Activated CD4-positive, alpha-beta T cell treated with anti-CD3 and anti-CD28 coated beads, Interleukin-2, Interleukin-6, amounts not matched to agents 100 ng/mL and 50 ng/mL, durations not matched to agents 16 hours and 8 hours (primary cell): ENCODE data around the gene PPP3R1.

Experiments
- DNase-seq: peaks from one replicate; pipeline ENCODE4 v3.0.0-alpha.2; 2020

Gene PPP3R1, protein sequence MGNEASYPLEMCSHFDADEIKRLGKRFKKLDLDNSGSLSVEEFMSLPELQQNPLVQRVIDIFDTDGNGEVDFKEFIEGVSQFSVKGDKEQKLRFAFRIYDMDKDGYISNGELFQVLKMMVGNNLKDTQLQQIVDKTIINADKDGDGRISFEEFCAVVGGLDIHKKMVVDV

DNA sequence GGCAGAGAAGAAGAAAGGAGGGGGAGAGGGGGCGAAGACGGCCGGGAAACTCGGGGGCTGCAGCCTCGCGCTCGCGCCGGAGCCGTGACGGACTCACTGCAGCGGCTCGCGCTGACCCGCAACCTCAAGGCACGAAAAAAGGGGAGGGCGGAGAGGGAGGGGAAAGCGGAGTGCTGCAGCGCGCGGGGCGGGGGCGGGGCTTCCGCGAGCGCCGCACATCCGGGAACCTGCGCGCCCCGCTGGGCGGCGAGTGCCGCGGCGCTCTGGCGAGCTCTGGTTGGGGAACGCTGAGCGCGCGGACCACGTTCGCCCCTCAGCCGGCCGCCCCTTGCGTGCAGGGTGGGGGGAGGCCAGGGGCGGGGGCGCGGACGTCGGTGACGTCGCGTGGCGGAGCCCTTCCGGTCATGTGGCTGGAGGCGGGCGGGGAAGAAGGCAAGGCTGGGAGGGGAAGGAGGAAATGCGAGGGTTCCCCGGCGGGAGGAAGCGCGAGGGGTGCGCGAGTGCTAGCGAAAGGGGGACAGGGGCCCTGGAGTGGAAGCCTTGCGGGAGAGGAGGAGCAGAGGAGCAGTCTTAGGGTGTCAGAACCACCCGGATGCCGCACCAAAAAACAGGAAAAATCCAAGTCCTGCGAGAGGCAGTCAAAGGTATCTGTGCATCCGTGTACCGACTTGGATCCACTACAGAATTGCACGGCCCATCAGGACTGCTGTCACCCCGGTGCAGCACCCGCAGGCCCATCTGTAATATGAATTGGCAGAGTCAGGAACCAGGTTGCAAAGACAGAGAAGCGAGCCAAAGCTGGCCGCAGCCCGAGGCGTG lies at the start of gene PPP3R1:
TSS of gene PPP3R1 (minus strand) at position 133 of the 819 bp plus-strand sequence. CDS start 405 bp downstream, outside the sequence.
- peak; percentile 97 for DNase-seq

DNA sequence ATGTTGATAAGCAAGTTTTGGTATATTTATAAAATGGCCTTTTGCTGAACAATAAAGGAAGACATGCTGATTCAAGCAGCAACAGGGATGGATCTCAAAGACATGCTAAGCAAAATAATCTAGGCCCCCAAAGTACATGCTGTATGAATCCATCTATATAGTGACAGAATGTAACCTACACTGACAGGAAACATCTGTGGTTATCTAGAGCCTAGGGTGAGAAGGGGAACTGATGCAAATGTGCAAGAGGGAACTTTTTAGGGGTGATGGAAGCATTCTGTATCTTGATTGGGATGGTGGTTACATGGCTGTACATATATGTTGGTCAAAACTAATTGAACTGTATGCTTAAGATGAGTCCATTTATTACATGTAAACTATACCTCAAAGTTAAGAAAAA lies 43.2 kb upstream of the PPP3R1 start:
- DNase-seq: no peak

GRCh38 chr2:68294913-68295312 lies 42.6 kb upstream of the PPP3R1 start:
- DNase-seq: no peak

GRCh38 chr2:68294187-68294586 lies 41.9 kb upstream of the PPP3R1 start:
- DNase-seq: no peak

GRCh38 chr2:68293755-68294154 lies 41.4 kb upstream of the PPP3R1 start:
- no peak for DNase-seq

- no peak for DNase-seq
These were observed 40.7 kb upstream of the PPP3R1 start for GRCh38 chr2:68293024-68293423.

DNA sequence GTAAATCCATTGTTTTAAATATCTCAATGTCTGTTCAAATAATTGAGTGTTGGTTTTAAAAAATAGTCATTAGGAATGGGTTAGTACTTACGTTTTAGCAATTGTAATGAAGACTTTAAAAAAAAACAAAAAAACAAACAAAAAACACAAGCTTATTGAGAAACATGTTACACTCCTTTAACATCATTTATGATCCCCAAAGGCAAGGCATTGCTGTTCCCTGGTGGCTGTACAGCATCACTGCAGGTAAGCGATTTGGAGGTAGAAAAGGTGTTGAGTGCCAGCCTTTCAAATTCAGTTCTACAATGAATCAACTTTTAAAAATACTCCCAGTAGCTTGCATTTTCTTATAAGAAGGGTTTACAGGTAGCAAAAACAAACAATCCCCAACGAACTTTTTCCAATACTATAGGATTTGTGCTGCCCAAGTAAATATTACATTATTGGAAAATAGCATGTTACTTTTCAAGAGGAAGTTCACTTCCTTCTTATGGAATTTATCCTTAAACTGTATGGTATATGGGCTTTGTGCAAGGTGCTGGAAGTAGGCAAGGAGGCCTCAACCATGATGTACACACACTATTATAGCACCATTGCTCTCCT lies 39.9 kb upstream of the PPP3R1 start:
- DNase-seq: peak; percentile 47

GRCh38 chr2:68291314-68291713 lies 39.0 kb upstream of the PPP3R1 start:
- DNase-seq: no peak

- no peak for DNase-seq
These were observed 38.6 kb upstream of the PPP3R1 start for GRCh38 chr2:68290901-68291300.

- no peak for DNase-seq
These were observed 35.5 kb upstream of the PPP3R1 start for GRCh38 chr2:68287580-68288441.

- DNase-seq: no peak
These were observed 32.6 kb upstream of the PPP3R1 start for GRCh38 chr2:68284896-68285295.

- DNase-seq: no peak
These were observed 31.1 kb upstream of the PPP3R1 start for GRCh38 chr2:68283419-68283812.

GRCh38 chr2:68282811-68283418 lies 30.6 kb upstream of the PPP3R1 start:
- peak; percentile 45 for DNase-seq

- no peak for DNase-seq
These were observed 28.5 kb upstream of the PPP3R1 start for GRCh38 chr2:68280796-68281195.

- no peak for DNase-seq
These were observed 28.0 kb upstream of the PPP3R1 start for GRCh38 chr2:68280348-68280747.

DNA sequence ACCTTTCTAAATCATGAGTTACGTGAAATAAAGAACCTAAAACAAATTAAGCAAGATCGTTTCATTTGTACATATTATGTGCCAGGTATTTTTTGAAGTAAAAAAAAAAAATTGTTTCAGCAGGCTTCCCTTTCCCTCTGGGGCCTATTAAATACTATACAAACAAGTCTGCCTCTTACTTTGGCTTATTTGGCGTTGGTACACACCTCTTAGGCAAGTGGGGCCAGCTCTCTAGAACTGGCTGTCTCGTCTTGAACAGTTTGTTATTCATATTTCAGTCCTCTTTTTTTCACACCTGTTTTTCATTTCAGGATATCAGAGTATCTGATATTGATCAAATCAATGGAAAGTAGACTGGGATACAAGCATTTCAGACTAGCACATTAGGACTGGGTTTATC lies 27.4 kb upstream of the PPP3R1 start:
- no peak for DNase-seq

DNA sequence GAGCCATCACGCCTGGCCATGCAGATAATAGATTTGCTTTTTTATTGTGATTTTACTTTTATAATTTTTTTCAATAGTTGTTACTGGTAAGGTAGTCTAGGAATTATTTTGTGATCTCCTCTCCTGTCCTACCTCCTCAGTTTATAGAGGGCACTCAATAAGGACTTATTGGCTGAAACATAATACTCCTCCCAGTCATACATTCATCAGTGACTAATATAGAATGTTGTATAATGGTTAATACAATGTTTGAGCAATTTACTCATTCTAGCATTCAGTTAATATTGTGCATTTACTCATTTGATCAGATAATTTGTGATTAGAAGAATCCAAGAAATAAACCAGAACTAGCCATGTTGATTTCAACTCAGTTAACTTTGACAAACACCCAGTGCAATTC lies 25.8 kb upstream of the PPP3R1 start:
- no peak for DNase-seq

DNA sequence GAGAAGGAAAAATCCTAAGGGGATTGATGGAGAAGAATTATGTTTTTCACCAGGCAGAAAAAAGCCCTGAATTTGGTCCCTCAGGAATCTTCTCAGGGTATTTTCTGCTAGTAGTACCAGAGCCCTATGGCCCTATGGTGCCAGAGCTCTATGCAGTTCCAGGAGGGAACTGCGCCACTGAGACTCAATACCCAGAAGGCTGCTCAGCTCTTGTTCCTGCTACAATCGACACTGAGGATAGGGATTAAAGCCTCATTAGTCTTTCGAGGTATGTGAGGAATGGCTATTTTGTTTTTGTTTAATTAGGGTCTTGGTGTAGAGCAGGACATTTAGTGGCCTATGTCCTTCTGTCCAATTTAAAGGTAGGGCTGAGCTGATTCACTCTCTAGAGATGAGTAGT lies 21.7 kb upstream of the PPP3R1 start:
- DNase-seq: no peak

DNA sequence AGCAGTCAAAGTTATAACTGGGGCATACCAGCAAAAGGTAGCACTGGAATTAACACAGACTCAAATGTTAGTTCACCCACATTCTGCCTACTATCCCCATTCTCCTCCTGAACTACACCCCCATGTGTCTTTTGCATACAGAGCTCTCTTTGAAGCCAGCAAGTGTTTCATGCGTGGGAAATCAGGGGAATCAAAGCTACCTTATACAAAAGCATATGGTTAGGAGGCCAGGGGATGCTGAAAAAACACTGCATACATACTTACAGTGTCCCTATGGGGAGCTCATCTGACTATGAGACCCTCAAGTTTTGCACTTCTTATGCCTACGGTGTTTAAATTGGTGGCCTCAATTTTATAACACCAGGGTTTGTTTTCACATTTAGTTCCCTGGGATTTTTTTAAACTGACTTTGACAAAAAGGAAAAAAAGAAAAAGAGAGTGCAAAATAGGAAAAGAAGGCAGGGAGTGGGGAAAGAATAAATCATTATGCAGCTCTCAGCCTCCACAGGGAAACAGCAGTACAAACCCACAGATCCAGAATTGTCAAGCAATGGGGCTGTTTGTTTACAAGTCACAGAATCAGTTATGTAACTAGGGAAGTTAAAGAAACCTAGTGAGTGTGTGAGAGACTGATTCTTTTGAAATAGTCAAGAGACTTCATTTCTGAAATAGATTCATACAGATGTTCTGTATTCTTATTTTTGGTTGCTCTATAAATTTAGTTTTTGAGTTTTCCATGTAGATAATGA lies 20.1 kb upstream of the PPP3R1 start:
- DNase-seq: no peak

- no peak for DNase-seq
These were observed 14.3 kb upstream of the PPP3R1 start for GRCh38 chr2:68266655-68267054.

DNA sequence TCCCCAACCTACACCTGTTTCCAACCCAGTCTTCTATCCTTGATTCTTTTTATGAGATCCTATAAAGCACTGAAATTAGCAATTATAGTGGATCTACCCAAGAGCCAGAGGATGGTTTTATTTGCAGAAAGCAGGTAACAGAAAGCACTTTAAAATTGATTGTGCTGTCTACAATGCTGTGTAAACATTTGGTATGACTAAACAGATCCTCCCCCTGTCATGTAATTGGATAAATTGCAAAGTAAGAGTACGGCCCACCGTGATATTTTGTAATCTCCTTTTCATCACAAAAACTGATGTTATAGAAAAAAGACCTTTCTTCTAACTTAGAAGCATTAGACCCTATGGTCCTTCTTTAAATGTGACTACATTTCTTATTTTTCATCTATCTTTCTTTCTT lies 11.3 kb upstream of the PPP3R1 start:
- DNase-seq: no peak

DNA sequence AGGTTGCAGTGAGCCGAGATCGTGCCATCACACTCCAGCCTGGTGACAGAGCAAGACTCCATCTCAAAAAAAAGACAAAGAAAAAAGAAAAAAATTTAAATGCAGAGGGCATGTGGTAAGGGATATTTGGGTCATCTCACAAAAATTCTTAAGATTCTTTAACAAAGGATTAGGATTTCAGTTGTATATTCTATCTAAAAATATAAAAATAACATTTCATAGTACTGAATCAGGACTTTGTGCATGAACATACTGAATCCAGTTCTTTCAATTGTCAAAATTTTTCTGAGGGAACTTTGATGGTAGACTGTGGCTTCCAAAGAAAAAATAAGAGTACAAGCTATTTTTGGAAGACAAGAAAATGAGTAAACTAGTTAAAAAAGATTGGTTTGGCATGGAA lies 6.5 kb upstream of the PPP3R1 start:
- no peak for DNase-seq
